K562 (cell line): ENCODE measurements around the gene KBTBD4. TPM values are rescaled to one million over a fixed set of nuclear protein-coding genes. Genes with fewer than 3 reads are reported as not detected.

Experiments
- ARNT ChIP-seq, 2 experiments: fragments of 450-650 bp; IDR thresholded peaks; 2 replicates each; pipeline ENCODE4 v1.6.1; 2016; ENCODE audit warnings: mild to moderate bottlenecking in 1 of 2
- CREM ChIP-seq: IDR thresholded peaks from 2 replicates; pipeline ENCODE4 v1.6.1; 2014; ENCODE audit warnings: antibody characterized with exemption, low read depth
- E2F1 ChIP-seq: sonication (generic); formaldehyde crosslinking; IDR thresholded peaks from 2 replicates; pipeline ENCODE4 v1.8.1; 2023; ENCODE audit warnings: mild to moderate bottlenecking, missing genetic modification reagents, moderate library complexity
- ETV1 ChIP-seq: fragments of 450-650 bp; conservative IDR thresholded peaks from 2 replicates; pipeline ENCODE4 v1.6.1; 2016; ENCODE audit warnings: missing genetic modification characterization, control low read depth, low read depth, missing compliant biosample characterization
- FOSL1 ChIP-seq: fragments of 200-800 bp; sonication (Bioruptor generic); conservative IDR thresholded peaks from 2 replicates; pipeline ENCODE4 v1.6.1; 2016; ENCODE audit warnings: missing genetic modification characterization, missing compliant biosample characterization
- HMG20A ChIP-seq: fragments of 450-650 bp; formaldehyde crosslinking; conservative IDR thresholded peaks from 2 replicates; pipeline ENCODE4 v1.4.0; 2020; ENCODE audit warnings: mild to moderate bottlenecking, mixed read lengths
- MECOM ChIP-seq: fragments of 250-450 bp; sonication (Bioruptor Pico); IDR thresholded peaks from 2 replicates; pipeline ENCODE4 v1.8.0; 2022; ENCODE audit warnings: inconsistent platforms
- MITF ChIP-seq: IDR thresholded peaks from 2 replicates; pipeline ENCODE4 v1.6.1; 2014; ENCODE audit warnings: antibody characterized with exemption
- NBN ChIP-seq: fragments of 450-650 bp; IDR thresholded peaks from 2 replicates; pipeline ENCODE4 v1.6.1; 2016; ENCODE audit warnings: low read depth, mild to moderate bottlenecking
- PTRF ChIP-seq: fragments of 450-650 bp; IDR thresholded peaks from 2 replicates; pipeline ENCODE4 v1.6.1; 2016; ENCODE audit warnings: mild to moderate bottlenecking, missing genetic modification characterization, missing compliant biosample characterization
- RAD21 ChIP-seq, 2 experiments: fragments of 250-450 bp in 1 of 2; fragments of 450-650 bp in 1 of 2; sonication (Bioruptor Pico) in 1 of 2; formaldehyde crosslinking in 1 of 2; IDR thresholded peaks in 1 of 2; conservative IDR thresholded peaks in 1 of 2; 2 replicates each; pipeline versions ENCODE4 v1.4.0 to v1.8.0; 2020 to 2022; ENCODE audit warnings: mild to moderate bottlenecking in 2 of 2, moderate library complexity in 1 of 2
- RCOR1 ChIP-seq, 2 experiments: IDR thresholded peaks; 2 replicates each; pipeline ENCODE4 v1.6.1; 2012; ENCODE audit warnings: low read depth in 2 of 2, low read length in 2 of 2, borderline replicate concordance in 1 of 2, improper control_type of control experiment in 1 of 2
- SMARCA4 ChIP-seq: fragments of 450-650 bp; IDR thresholded peaks from 2 replicates; pipeline ENCODE4 v1.6.1; 2016
- TEAD4 ChIP-seq, 2 experiments: sonication (generic) in 1 of 2; formaldehyde crosslinking in 1 of 2; IDR thresholded peaks; 2 replicates each; pipeline versions ENCODE4 v1.6.1 to v1.8.0; 2012 to 2022; ENCODE audit warnings: borderline replicate concordance in 1 of 2, inconsistent platforms in 1 of 2, low read length in 1 of 2, mild to moderate bottlenecking in 1 of 2, missing genetic modification reagents in 1 of 2
- ZNF431 ChIP-seq: sonication (generic); formaldehyde crosslinking; IDR thresholded peaks from 2 replicates; pipeline ENCODE4 v1.8.0; 2022; ENCODE audit warnings: mild to moderate bottlenecking, missing genetic modification reagents
- polyA plus RNA-seq, 8 experiments: library from polyadenylated mRNA; depleted of rRNA in 4 of 8; stranded (reverse) in 5 of 8; unstranded in 3 of 8; fragments of >200 nt; fragmentation: Nextera tagmentation in 2 of 8; fragmentation: Illumina TruSeq in 1 of 8; extraction: Ambion mirVana in 2 of 8; extraction: Trizol in 1 of 8; gene quantifications; 2 replicates each; pipeline versions ENCODE4 v1.2.1 to v1.2.3, GENCODE V29; 2011 to 2014; ENCODE audit warnings: inconsistent platforms in 1 of 8, missing spikeins in 1 of 8
- total RNA-seq, 7 experiments: library from RNA; depleted of rRNA in 6 of 7; stranded (reverse); fragments of >200 nt in 6 of 7; fragmentation: Illumina TruSeq in 2 of 7; extraction: Trizol in 2 of 7; gene quantifications; 2 replicates each; pipeline versions ENCODE4 v1.2.1 to v1.2.3, GENCODE V29; 2011 to 2021; ENCODE audit warnings: low replicate concordance in 1 of 7
- TF ChIP-seq, protein P1 (sequence below), 2 experiments: fragments of 450-650 bp; formaldehyde crosslinking in 1 of 2; IDR thresholded peaks; 2 replicates each; pipeline versions ENCODE4 v1.4.0 to v1.6.1; 2014 to 2020; ENCODE audit warnings: mild to moderate bottlenecking in 2 of 2, borderline replicate concordance in 1 of 2, low read depth in 1 of 2

KBTBD4 gene
- total and polyA plus RNA-seq, 9 of the 15 experiments (the other 6 are each of a cell fraction or from before 2014, with no cell fraction given) = 7.0 to 33.9 (median 13.3) TPM

DNA sequence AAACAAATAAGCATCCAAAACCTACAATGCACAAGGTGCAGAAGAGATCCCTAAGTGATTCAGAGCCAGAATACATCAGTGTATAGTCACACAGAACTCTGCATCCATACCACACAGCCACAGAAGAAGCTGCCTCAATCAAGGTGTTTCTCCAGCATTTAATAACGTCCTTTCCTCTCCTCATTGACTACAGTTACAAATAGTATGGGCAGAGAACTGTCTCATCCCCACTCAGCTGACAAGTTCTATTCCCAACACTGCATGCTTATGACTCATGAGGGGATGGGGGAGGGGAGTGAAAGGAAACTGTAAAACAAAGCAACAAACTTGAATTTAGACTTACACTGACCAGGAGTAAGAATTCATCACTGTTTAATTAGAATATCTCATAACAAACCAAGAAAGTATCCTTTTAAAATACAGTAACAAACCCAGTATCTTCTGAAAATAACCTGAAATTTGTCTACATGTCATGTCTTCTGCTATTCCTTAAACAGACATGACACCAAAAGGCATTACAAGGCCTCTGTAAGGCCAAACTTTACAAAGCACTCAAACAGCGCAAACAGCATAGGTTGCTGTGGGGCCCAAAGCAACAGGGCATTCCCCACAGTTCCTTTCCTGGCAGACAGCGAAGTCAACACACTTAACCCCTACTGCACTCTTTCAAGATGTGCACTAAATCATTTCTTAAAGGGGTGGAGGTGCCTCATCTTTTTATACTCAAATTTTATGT is 55.1 kb downstream of the KBTBD4 start (continued):
- TF ChIP-seq, protein P1, sequence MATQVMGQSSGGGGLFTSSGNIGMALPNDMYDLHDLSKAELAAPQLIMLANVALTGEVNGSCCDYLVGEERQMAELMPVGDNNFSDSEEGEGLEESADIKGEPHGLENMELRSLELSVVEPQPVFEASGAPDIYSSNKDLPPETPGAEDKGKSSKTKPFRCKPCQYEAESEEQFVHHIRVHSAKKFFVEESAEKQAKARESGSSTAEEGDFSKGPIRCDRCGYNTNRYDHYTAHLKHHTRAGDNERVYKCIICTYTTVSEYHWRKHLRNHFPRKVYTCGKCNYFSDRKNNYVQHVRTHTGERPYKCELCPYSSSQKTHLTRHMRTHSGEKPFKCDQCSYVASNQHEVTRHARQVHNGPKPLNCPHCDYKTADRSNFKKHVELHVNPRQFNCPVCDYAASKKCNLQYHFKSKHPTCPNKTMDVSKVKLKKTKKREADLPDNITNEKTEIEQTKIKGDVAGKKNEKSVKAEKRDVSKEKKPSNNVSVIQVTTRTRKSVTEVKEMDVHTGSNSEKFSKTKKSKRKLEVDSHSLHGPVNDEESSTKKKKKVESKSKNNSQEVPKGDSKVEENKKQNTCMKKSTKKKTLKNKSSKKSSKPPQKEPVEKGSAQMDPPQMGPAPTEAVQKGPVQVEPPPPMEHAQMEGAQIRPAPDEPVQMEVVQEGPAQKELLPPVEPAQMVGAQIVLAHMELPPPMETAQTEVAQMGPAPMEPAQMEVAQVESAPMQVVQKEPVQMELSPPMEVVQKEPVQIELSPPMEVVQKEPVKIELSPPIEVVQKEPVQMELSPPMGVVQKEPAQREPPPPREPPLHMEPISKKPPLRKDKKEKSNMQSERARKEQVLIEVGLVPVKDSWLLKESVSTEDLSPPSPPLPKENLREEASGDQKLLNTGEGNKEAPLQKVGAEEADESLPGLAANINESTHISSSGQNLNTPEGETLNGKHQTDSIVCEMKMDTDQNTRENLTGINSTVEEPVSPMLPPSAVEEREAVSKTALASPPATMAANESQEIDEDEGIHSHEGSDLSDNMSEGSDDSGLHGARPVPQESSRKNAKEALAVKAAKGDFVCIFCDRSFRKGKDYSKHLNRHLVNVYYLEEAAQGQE (IDR thresholded peaks at IDR 0.05; ENCODE audit: borderline replicate concordance) = peak; percentile 10; the same call in 1 of the 2 replicates
- TF ChIP-seq, protein P1 (CRISPR knock-in tag; IDR thresholded peaks at IDR 0.05; ENCODE audit: low read depth) = no peak
- TF ChIP-seq PTRF (tag) = no peak
- TF ChIP-seq TEAD4 (IDR thresholded peaks at IDR 0.05; ENCODE audit: low read length) = 0 out of 2 replicates have a peak, but pooled peaks have one; percentile 10
- TF ChIP-seq TEAD4 (CRISPR knock-in tag; IDR thresholded peaks at IDR 0.05; ENCODE audit: borderline replicate concordance) = no peak
- peak in 1 of 2 experiments; percentile 55; a peak in 1 of 4 replicates for TF ChIP-seq RCOR1 (IDR thresholded peaks at IDR 0.05; ENCODE audit: borderline replicate concordance in 1 of 2, low read depth in 2 of 2, low read length in 2 of 2)
- TF ChIP-seq MITF = peak; percentile 53; the same call in 1 of the 2 replicates
- TF ChIP-seq ZNF431 (CRISPR knock-in tag) = no peak
- no peak for TF ChIP-seq MECOM (CRISPR knock-in tag)
- TF ChIP-seq E2F1 = no peak
- peak; percentile 98 for TF ChIP-seq FOSL1
- TF ChIP-seq CREM = peak; percentile 56
- TF ChIP-seq SMARCA4 = peak; percentile 89
- TF ChIP-seq NBN = peak; percentile 63; the same call in 1 of the 2 replicates
- TF ChIP-seq HMG20A (CRISPR knock-in tag) = no peak
- 0 out of 4 replicates have a peak, but pooled peaks of 1 of the 2 experiments have one; percentile 31 for TF ChIP-seq ARNT (IDR thresholded peaks at IDR 0.05)
- TF ChIP-seq RAD21 (CRISPR knock-in tag; conservative IDR thresholded peaks at IDR 0.05 in 1 of 2, IDR thresholded peaks at IDR 0.05 in 1 of 2) = 0 out of 4 replicates have a peak, but pooled peaks of 1 of the 2 experiments have one; percentile 8
- no peak; the same call in 1 of the 2 replicates for TF ChIP-seq ETV1
